ENCODE results near the gene IL4R. TPM values are rescaled to one million over a fixed set of nuclear protein-coding genes. Genes with fewer than 3 reads are reported as not detected.

IL4R gene
- total RNA-seq, 1 donor from 2014 or later, result 23.6 TPM

DNA sequence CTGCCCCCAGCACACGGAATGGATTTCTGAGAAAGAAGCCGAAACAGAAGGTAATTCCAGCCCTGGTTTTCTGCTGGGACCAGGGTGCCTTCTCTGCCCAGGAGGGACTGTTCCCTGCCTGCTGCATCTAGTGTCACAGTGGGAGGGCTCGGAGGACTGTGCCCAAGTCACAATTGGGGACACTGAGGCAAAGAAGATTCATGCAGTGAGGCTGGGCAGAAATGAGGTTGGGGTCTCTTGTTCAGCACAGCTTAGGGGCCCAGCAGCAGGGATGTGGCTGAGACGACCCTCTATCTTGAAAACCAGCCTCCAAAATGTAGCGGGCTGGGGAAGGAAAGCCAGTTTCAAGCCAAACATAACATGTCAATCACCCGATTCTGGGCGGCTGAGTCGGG, 88.8 kb downstream of the IL4R start:
- H3K36me3 Mint-ChIP-seq (ENCODE audit: insufficient read depth), result no peaks in the 10 kb centered on the region
- no peak overlapping the region for H3K4me3 Mint-ChIP-seq (ENCODE audit: low read depth)
- H3K27ac Mint-ChIP-seq, result no peak overlapping the region
- H3K27me3 Mint-ChIP-seq, result peaks cover 6% of the 10 kb centered on the region
- no peaks in the 10 kb centered on the region for H3K4me1 Mint-ChIP-seq (ENCODE audit: low read depth)
- DNase-seq (ENCODE audit: low spot score, unreplicated experiment), result no peak
- TF ChIP-seq, protein P1, sequence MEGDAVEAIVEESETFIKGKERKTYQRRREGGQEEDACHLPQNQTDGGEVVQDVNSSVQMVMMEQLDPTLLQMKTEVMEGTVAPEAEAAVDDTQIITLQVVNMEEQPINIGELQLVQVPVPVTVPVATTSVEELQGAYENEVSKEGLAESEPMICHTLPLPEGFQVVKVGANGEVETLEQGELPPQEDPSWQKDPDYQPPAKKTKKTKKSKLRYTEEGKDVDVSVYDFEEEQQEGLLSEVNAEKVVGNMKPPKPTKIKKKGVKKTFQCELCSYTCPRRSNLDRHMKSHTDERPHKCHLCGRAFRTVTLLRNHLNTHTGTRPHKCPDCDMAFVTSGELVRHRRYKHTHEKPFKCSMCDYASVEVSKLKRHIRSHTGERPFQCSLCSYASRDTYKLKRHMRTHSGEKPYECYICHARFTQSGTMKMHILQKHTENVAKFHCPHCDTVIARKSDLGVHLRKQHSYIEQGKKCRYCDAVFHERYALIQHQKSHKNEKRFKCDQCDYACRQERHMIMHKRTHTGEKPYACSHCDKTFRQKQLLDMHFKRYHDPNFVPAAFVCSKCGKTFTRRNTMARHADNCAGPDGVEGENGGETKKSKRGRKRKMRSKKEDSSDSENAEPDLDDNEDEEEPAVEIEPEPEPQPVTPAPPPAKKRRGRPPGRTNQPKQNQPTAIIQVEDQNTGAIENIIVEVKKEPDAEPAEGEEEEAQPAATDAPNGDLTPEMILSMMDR (IDR thresholded peaks at IDR 0.05; ENCODE audit: unreplicated experiment), result no peak
- H3K9me3 Mint-ChIP-seq (ENCODE audit: low read depth), result no peaks in the 10 kb centered on the region

DNA sequence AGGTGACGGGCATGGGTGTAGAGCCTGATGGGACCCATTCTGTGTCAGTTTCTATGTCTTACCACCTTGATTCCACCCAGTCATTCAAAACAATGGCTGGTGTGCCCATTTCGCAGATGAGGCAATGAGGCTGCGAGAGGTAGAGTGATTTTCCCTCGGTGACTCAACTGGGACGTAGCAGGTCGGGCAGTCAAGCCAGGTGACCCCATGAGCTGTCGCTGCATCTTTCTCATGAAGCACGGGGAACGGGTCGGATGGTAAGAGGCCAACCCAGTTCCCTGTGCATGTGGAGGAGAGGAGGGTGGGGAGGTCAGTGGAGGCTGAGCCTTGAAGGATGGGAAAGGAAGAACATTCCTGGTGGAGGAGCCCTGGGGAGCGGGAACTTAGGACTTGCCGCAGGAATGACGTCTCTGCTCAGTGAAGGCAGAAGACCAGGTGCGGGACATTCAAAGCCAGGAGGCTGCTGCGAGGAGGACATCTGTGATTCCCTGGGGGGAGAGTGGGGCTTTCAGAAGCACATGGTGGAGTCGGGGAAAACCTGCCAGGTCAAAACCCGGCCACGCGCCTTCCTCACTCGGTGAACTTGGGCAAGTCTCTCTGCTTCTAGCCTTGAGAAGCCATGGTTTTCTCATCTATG, 89.3 kb downstream of the IL4R start:
- TF ChIP-seq, protein P1 (IDR thresholded peaks at IDR 0.05; ENCODE audit: unreplicated experiment), result no peak
- H3K27ac Mint-ChIP-seq, result no peak overlapping the region
- H3K36me3 Mint-ChIP-seq (ENCODE audit: insufficient read depth), result no peaks in the 10 kb centered on the region
- H3K4me1 Mint-ChIP-seq (ENCODE audit: low read depth), result no peaks in the 10 kb centered on the region
- H3K27me3 Mint-ChIP-seq, result peaks cover 6% of the 10 kb centered on the region
- DNase-seq (ENCODE audit: low spot score, unreplicated experiment), result no peak
- H3K9me3 Mint-ChIP-seq (ENCODE audit: low read depth), result no peaks in the 10 kb centered on the region
- no peak overlapping the region for H3K4me3 Mint-ChIP-seq (ENCODE audit: low read depth)

DNA sequence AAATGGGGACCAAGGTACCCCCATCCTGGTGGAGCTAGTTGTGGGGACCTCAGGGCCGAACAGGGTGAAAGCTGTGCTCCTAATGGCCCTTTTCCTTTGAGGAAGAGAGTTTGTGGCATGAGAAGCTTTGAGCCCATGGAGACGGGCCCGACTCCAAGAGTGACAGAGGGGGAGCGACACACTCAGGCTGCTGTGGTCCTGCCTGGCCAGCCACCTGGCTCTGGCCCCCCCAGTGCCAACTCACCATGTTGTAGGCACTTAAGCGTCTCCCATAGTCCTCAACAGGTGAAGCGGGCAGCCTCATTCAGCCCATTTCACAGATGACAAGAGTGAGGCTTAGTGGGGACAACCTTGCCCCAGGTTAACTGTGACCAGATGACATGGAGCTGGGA, 89.8 kb downstream of the IL4R start:
- Mint-ChIP-seq H3K4me1 (ENCODE audit: low read depth) (no peaks in the 10 kb centered on the region), H3K9me3 (ENCODE audit: low read depth) (no peaks in the 10 kb centered on the region), H3K36me3 (ENCODE audit: insufficient read depth) (no peaks in the 10 kb centered on the region), H3K4me3 (ENCODE audit: low read depth) (no peak overlapping the region), H3K27ac (no peak overlapping the region), H3K27me3 (peaks cover 6% of the 10 kb centered on the region)
- TF ChIP-seq, protein P1 (IDR thresholded peaks at IDR 0.05; ENCODE audit: unreplicated experiment), result no peak
- no peak for DNase-seq (ENCODE audit: low spot score, unreplicated experiment)

DNA sequence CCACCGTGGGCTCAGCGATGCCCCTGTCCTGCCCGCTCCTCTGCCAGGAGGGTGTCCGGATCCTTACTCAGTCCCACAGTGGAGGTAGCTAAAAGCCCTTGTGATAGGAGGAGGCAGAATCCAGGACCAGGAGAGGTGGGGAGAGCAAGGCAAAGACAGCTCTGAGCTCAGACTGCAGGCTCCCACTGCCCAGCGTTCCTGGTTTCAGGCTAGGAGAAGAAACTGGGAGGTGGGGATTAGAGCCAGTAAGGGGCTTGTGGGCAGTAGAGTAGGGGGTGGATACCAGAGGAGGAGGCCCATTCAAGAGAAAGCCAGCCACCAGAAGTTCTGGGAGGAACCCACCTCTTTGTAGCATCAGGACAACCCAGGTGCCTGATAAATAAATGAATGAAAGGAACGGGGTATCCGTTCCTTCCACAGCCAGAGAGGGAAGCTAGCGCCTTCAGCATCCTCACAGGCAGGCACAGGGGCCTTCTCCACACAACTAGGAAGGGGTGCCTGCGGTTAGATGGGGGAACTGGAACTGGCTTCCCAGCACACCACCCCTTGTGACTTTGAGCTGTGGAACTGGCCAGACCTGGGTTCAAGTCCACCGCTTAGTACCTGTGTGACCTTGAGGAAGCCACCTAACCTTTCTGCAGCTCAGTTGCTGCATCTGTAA, 90.5 kb downstream of the IL4R start:
- H3K4me1 Mint-ChIP-seq (ENCODE audit: low read depth), result no peaks in the 10 kb centered on the region
- no peak overlapping the region for H3K4me3 Mint-ChIP-seq (ENCODE audit: low read depth)

More for the DNA sequence above, 90.5 kb downstream of the IL4R start:
- no peaks in the 10 kb centered on the region for H3K36me3 Mint-ChIP-seq (ENCODE audit: insufficient read depth)
- no peak overlapping the region for H3K27ac Mint-ChIP-seq
- DNase-seq (ENCODE audit: low spot score, unreplicated experiment), result no peak
- no peaks in the 10 kb centered on the region for H3K9me3 Mint-ChIP-seq (ENCODE audit: low read depth)
- H3K27me3 Mint-ChIP-seq, result peaks cover 6% of the 10 kb centered on the region
- TF ChIP-seq, protein P1 (IDR thresholded peaks at IDR 0.05; ENCODE audit: unreplicated experiment), result no peak
